Hematopoietic multipotent progenitor cell (in vitro differentiated cells): ENCODE results near the gene ZMYND10. TPM values are rescaled to one million over a fixed set of nuclear protein-coding genes. Genes with fewer than 3 reads are reported as not detected.

Source experiments
- DNase-seq, 3 donors: peaks; one replicate each; pipeline ENCODE4 v3.0.0-alpha.2; 2011 to 2015; ENCODE audit warnings: low read depth in 2 of 3, low spot score in 2 of 3
- total RNA-seq: library from RNA; depleted of rRNA; stranded (reverse); fragments of >200 nt; gene quantifications from one replicate; pipeline ENCODE4 v1.2.3, GENCODE V29; 2012

Gene ZMYND10
- total RNA-seq, 1 donor: 3.8 TPM

DNA sequence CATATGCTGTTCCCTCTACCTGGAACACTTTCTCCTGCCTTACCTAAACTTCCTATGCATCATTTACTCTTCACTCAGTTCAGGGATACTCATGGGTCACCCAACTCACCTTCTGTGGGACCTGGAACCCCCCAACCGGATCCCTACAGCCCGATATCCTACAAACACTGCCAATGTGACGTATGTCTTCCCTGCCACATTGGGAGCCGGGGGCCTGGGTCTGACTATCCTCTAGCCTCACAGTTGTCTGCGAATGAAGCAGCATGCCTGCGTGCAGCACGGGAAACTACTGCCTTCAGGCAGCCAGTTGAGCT is 4.6 kb upstream of the ZMYND10 start:
- DNase-seq: no peak

DNA sequence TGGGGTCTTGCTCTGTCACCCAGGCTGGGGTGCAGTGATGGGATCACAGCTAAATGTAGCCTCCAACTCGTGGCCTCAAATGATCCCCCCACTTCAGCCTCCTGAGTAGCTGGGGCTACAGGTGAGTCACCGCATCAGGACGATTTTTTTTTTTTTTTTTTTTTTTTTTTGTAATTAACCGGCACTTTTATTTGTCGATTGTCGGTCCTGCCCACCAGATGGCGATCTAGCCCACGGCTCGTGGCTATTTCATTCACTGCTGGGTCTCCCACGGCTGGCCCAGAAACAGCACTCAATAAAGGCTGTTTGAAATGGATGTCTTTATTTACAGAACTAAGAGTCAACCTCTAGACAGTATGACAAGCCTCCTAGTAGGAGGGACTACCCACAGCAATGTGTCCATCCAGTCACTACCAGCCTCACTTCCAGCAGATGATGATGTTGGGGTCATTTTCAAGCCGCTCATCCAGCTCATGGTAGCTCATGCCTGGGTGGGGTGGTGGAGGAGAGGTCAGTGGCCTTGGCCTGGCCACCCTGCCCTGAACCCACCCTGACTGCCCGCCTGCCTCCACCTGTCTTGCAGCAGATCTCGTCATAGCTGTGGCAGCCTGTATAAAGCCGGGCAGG is 1.8 kb upstream of the ZMYND10 start:
- DNase-seq: peak; percentile 55 to 93 (median 86)

- no peak for DNase-seq
These were observed 524 bp downstream of the ZMYND10 start for GRCh38 chr3:50345008-50345407.

- DNase-seq: no peak
These were observed 2.5 kb downstream of the ZMYND10 start for GRCh38 chr3:50342813-50343633.

- DNase-seq: no peak
These were observed 3.4 kb downstream of the ZMYND10 start for GRCh38 chr3:50341996-50342650.

GRCh38 chr3:50341537-50341936 is 4.0 kb downstream of the ZMYND10 start:
- DNase-seq: no peak

GRCh38 chr3:50340448-50341329 is 4.8 kb downstream of the ZMYND10 start, which contains the start of gene RASSF1:
Gene RASSF1, minus strand, starts transcription at chr3:50340836. Its CDS starts 31 bp downstream, at chr3:50340805.
- peak in 2 of 3 donors; percentile 58 to 69 for DNase-seq

DNA sequence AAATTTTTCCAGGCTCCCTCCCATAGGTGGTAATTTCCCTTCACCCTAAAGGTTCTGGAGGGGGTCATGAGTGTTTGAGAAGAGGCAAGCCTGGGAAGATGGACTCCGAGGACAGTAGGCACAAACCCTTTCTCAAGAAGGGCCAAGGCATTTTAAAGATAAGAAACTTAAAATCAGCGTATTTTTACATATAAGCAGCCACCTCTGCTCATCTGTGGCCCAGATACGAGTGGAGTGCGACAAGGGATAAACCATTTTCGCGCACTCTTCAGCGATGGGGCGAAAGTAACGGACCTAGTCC is 5.4 kb downstream of the ZMYND10 start:
- no peak for DNase-seq

- DNase-seq: no peak
These were observed 5.9 kb downstream of the ZMYND10 start for GRCh38 chr3:50339485-50340146.

DNA sequence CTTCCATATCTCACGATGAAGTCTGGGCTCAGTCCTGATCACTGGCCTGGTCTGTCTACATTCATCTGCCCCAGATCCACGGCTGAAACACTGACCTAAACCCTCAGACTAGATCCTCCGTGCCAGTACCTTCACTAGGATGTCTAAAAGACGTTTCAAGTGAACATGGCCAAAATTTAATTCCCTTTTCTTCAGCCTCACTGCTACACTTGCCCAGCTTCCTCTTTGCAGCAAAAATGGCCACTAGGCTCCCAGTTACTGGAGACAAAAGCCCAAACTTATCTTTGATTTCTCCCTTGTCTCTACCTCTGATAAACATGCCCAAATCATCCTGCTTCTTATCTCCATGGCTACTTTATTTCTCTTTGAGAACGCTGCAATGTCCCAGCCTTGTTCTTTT is 6.6 kb downstream of the ZMYND10 start:
- DNase-seq: peak in 1 of 3 donors; percentile 61

GRCh38 chr3:50337175-50337861 is 8.2 kb downstream of the ZMYND10 start:
- peak; percentile 84 to 98 (median 98) for DNase-seq

- DNase-seq: no peak
These were observed 8.9 kb downstream of the ZMYND10 start for GRCh38 chr3:50336452-50337174.

GRCh38 chr3:50334339-50335075 is 11.0 kb downstream of the ZMYND10 start:
- DNase-seq: no peak

DNA sequence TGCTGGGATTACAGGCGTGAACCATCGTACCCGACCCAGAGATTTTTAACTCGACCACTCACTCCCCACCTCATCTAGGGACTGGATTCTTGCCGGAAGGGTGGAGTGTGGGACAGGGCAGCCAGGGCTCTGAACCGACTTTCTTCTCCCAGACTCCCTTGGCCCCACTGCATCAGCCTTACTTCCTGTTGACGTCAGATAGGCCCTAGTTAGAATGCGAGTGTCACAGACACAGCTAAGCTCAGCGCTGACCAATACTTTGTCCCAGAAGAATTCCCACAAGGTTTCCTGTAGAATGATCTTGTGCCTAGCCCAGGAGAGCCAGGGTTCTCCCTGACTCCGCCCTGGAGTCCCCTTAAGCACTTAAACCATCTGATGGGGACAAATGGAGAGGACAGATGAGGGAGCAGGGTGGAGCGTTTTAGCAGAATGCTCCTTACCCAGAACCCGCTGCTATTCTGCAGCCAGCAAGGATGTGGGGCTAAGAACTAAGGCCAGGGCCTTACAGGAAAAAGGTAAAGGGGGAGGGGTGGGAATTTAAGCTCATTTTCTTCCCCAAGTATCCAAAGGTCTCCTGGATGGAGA is 11.7 kb downstream of the ZMYND10 start:
- DNase-seq: no peak

DNA sequence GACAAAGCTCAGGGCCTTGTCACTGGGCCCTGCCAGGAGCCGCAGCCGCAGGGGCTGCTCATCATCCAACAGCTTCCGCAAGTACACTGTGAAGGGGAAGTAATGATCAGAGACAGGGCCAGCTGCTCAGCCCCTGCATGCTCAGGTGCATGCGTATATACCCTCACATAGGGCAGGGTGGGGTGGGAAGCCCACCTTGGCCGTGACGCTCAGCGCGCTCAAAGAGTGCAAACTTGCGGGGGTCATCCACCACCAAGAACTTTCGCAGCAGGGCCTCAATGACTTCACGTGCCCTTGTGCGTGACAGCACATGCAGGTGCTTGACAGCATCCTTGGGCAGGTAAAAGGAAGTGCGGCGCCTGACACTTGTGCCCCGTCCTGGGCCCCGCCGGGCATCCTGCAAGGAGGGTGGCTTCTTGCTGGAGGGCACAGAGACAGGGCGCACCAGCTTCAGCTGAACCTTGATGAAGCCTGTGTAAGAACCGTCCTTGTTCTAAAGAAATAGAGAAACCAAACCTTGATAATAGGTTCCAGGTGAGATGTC is 14.1 kb downstream of the ZMYND10 start:
- no peak for DNase-seq

GRCh38 chr3:50330330-50330729 is 15.2 kb downstream of the ZMYND10 start:
- no peak for DNase-seq

- peak; percentile 88 to 98 (median 96) for DNase-seq
These were observed 17.4 kb downstream of the ZMYND10 start, which contains the start of gene TUSC2 for GRCh38 chr3:50327943-50328691. Gene TUSC2, minus strand, starts transcription at chr3:50328223. Its CDS starts 124 bp downstream, at chr3:50328099.
